Measurements from ENCODE around the gene GPR141.

DNA sequence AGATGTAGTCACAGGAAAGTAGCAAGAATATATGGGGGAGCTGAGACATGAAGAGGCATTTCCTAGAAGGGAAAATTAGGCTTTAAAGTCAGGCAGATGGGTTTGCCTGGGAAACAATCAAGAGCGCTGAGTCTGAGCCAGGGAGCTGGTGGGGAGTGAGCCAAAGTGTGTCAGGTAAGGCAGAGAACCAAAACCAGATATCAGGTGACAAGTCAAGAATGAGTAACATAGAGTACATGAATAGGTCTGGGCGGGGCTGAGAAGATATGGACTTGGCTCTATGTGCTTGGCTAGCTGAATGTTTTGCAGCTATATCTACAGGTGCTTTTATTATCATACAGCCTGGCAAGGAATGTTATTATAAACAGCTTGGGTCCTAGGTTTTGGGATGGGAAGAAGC lies 49.3 kb downstream of the GPR141 start:
- TF ChIP-seq, protein P1, sequence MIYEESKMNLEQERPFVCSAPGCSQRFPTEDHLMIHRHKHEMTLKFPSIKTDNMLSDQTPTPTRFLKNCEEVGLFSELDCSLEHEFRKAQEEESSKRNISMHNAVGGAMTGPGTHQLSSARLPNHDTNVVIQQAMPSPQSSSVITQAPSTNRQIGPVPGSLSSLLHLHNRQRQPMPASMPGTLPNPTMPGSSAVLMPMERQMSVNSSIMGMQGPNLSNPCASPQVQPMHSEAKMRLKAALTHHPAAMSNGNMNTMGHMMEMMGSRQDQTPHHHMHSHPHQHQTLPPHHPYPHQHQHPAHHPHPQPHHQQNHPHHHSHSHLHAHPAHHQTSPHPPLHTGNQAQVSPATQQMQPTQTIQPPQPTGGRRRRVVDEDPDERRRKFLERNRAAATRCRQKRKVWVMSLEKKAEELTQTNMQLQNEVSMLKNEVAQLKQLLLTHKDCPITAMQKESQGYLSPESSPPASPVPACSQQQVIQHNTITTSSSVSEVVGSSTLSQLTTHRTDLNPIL (CRISPR knock-in tag; IDR thresholded peaks at IDR 0.05; ENCODE audit: low read depth) = no peak
- no peak for TF ChIP-seq PPARA (CRISPR knock-in tag; IDR thresholded peaks at IDR 0.05; ENCODE audit: borderline replicate concordance)
- TF ChIP-seq ISL1 (CRISPR knock-in tag; IDR thresholded peaks at IDR 0.05) = no peak
- no peak for TF ChIP-seq RARB (CRISPR knock-in tag; IDR thresholded peaks at IDR 0.05)
- TF ChIP-seq CSDC2 (CRISPR knock-in tag; IDR thresholded peaks at IDR 0.05) = no peak
- TF ChIP-seq, protein P2, sequence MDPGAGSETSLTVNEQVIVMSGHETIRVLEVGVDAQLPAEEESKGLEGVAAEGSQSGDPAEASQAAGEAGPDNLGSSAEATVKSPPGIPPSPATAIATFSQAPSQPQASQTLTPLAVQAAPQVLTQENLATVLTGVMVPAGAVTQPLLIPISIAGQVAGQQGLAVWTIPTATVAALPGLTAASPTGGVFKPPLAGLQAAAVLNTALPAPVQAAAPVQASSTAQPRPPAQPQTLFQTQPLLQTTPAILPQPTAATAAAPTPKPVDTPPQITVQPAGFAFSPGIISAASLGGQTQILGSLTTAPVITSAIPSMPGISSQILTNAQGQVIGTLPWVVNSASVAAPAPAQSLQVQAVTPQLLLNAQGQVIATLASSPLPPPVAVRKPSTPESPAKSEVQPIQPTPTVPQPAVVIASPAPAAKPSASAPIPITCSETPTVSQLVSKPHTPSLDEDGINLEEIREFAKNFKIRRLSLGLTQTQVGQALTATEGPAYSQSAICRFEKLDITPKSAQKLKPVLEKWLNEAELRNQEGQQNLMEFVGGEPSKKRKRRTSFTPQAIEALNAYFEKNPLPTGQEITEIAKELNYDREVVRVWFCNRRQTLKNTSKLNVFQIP (CRISPR knock-in tag; IDR thresholded peaks at IDR 0.05; ENCODE audit: borderline replicate concordance, low read depth) = no peak
- TF ChIP-seq ZC3H10 (CRISPR knock-in tag; IDR thresholded peaks at IDR 0.05) = no peak
- TF ChIP-seq, protein P3, sequence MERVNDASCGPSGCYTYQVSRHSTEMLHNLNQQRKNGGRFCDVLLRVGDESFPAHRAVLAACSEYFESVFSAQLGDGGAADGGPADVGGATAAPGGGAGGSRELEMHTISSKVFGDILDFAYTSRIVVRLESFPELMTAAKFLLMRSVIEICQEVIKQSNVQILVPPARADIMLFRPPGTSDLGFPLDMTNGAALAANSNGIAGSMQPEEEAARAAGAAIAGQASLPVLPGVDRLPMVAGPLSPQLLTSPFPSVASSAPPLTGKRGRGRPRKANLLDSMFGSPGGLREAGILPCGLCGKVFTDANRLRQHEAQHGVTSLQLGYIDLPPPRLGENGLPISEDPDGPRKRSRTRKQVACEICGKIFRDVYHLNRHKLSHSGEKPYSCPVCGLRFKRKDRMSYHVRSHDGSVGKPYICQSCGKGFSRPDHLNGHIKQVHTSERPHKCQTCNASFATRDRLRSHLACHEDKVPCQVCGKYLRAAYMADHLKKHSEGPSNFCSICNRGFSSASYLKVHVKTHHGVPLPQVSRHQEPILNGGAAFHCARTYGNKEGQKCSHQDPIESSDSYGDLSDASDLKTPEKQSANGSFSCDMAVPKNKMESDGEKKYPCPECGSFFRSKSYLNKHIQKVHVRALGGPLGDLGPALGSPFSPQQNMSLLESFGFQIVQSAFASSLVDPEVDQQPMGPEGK (CRISPR knock-in tag; IDR thresholded peaks at IDR 0.05; ENCODE audit: borderline replicate concordance) = no peak
- no peak for TF ChIP-seq ESRRG (CRISPR knock-in tag; IDR thresholded peaks at IDR 0.05)
- no peak for TF ChIP-seq ZNF8 (CRISPR knock-in tag; IDR thresholded peaks at IDR 0.05)
